HG02973 (cell line): Measurements from ENCODE around the gene VAMP2.
A peak's percentile ranks its signal among the peaks of the same experiment; 100 is the strongest.

Experiments used
- ATAC-seq: cut with Tn5 transposase; IDR thresholded peaks from one replicate; pipeline ENCODE4 v1.9.1; 2021; ENCODE audit warnings: moderate library complexity; ENCODE audit not compliant: unreplicated experiment

The VAMP2 gene

GRCh38 chr17:8124350-8125153 is 38.2 kb downstream of the VAMP2 start:
- no peak for ATAC-seq

- ATAC-seq: no peak
Measured at GRCh38 chr17:8123695-8124349, 38.9 kb downstream of the VAMP2 start, which contains the start of gene HES7. TSS of gene HES7 (minus strand) at chr17:8124106. CDS start at chr17:8124084, 22 bp downstream.

GRCh38 chr17:8122924-8123694 is 39.6 kb downstream of the VAMP2 start:
- ATAC-seq: no peak

GRCh38 chr17:8122422-8122923 is 40.3 kb downstream of the VAMP2 start:
- ATAC-seq: no peak

GRCh38 chr17:8121681-8122421 is 40.9 kb downstream of the VAMP2 start:
- no peak for ATAC-seq

GRCh38 chr17:8121407-8121680 is 41.4 kb downstream of the VAMP2 start:
- no peak for ATAC-seq

- no peak for ATAC-seq
Measured at GRCh38 chr17:8120520-8121406, 42.0 kb downstream of the VAMP2 start.

GRCh38 chr17:8119581-8120519 is 42.9 kb downstream of the VAMP2 start:
- peak; percentile 35 for ATAC-seq

GRCh38 chr17:8118769-8119580 is 43.8 kb downstream of the VAMP2 start:
- no peak for ATAC-seq

- ATAC-seq: no peak
Measured at GRCh38 chr17:8117980-8118768, 44.6 kb downstream of the VAMP2 start, which contains the start of gene ALOXE3. TSS of gene ALOXE3 (minus strand) at chr17:8118514. CDS start at chr17:8117990, 524 bp downstream.

GRCh38 chr17:8117367-8117979 is 45.3 kb downstream of the VAMP2 start:
- no peak for ATAC-seq

GRCh38 chr17:8116776-8117175 is 46.0 kb downstream of the VAMP2 start:
- no peak for ATAC-seq

GRCh38 chr17:8110907-8111306 is 51.8 kb downstream of the VAMP2 start:
- no peak for ATAC-seq

- no peak for ATAC-seq
Measured at GRCh38 chr17:8110456-8110804, 52.3 kb downstream of the VAMP2 start.

- no peak for ATAC-seq
Measured at GRCh38 chr17:8109661-8110455, 52.9 kb downstream of the VAMP2 start.
